HG02798 (cell line): Measurements from ENCODE around the gene SPHK2.
"Not testable (repeated sequence)": the region's sequence is repeated elsewhere in the genome, so short reads cannot be mapped to it uniquely, and the experiment has no call there.

Experiments used
- ATAC-seq: cut with Tn5 transposase; IDR thresholded peaks from one replicate; pipeline ENCODE4 v1.9.1; 2021; ENCODE audit warnings: mild to moderate bottlenecking; ENCODE audit not compliant: unreplicated experiment, poor library complexity

Gene SPHK2

GRCh38 chr19:48619692-48620585 is 633 bp downstream of the SPHK2 start:
- no peak for ATAC-seq

DNA sequence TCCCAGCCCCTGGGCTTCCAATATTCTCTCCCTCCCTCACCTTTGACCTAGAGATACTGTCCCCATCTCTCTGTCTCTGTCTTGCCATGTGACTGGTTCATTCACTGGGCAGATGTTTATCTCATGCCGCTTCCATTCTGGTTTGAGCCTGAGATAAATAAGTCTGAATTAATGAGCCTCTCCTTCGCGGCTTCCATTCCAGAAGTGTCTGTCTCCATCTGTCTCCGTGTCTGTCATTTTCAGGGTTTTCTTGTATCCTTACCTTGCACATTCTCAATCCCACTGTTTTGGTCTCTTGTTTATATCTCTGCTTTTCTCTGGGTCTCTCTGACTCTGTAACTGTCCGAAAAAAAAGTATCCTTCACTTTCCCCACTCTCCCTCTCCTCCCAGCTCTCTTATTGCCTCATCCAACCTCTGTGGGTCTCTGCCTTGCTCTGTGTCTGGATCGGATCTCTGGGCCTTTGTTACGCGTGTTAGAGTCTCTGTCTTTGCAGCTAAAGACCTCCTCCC is 4.3 kb downstream of the SPHK2 start:
- ATAC-seq = no peak

- peak; percentile 68 for ATAC-seq
Measured at GRCh38 chr19:48624067-48624594, 4.8 kb downstream of the SPHK2 start.

GRCh38 chr19:48624791-48625723 is 5.8 kb downstream of the SPHK2 start:
- ATAC-seq = no peak

DNA sequence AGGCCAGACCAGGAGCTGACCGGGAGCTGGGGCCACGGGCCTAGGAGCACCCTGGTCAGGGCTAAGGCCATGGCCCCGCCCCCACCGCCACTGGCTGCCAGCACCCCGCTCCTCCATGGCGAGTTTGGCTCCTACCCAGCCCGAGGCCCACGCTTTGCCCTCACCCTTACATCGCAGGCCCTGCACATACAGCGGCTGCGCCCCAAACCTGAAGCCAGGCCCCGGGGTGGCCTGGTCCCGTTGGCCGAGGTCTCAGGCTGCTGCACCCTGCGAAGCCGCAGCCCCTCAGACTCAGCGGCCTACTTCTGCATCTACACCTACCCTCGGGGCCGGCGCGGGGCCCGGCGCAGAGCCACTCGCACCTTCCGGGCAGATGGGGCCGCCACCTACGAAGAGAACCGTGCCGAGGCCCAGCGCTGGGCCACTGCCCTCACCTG is 6.6 kb downstream of the SPHK2 start:
- ATAC-seq = no peak

GRCh38 chr19:48627201-48627864 is 8.0 kb downstream of the SPHK2 start:
- no peak for ATAC-seq

GRCh38 chr19:48627865-48628314 is 8.6 kb downstream of the SPHK2 start:
- ATAC-seq = no peak

- ATAC-seq = no peak
Measured at GRCh38 chr19:48628486-48629296, 9.4 kb downstream of the SPHK2 start.

DNA sequence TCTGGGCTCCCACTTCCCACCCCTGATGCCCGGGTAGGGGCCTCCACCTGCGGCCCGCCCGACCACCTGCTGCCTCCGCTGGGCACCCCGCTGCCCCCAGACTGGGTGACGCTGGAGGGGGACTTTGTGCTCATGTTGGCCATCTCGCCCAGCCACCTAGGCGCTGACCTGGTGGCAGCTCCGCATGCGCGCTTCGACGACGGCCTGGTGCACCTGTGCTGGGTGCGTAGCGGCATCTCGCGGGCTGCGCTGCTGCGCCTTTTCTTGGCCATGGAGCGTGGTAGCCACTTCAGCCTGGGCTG is 9.9 kb downstream of the SPHK2 start:
- ATAC-seq = no peak

DNA sequence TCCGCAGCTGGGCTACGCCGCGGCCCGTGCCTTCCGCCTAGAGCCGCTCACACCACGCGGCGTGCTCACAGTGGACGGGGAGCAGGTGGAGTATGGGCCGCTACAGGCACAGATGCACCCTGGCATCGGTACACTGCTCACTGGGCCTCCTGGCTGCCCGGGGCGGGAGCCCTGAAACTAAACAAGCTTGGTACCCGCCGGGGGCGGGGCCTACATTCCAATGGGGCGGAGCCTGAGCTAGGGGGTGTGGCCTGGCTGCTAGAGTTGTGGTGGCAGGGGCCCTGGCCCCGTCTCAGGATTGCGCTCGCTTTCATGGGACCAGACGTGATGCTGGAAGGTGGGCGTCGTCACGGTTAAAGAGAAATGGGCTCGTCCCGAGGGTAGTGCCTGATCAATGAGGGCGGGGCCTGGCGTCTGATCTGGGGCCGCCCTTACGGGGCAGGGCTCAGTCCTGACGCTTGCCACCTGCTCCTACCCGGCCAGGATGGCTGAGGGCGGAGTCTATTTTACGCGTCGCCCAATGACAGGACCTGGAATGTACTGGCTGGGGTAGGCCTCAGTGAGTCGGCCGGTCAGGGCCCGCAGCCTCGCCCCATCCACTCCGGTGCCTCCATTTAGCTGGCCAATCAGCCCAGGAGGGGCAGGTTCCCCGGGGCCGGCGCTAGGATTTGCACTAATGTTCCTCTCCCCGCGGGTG is 10.4 kb downstream of the SPHK2 start:
- ATAC-seq = no peak

- no peak for ATAC-seq
Measured at GRCh38 chr19:48630296-48631063, 11.2 kb downstream of the SPHK2 start.

GRCh38 chr19:48631225-48631624 is 11.9 kb downstream of the SPHK2 start:
- ATAC-seq = no peak

DNA sequence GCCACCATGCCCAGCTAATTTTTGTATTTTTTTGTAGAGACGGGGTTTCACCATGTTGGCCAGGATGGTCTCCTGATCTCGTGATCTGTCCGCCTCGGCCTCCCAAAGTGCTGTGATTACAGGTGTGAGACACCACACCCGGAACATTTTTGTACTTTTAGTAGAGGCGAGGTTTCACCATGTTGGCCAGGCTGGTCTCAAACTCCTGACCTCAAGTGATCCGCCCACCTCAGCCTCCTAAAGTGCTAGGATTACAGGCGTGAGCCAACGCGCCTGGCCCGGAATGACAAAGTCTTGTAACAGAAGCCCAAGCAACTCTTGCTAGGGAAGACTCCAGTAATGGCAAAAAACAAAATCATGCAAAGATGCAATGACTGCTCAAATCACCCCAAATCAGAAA is 13.0 kb downstream of the SPHK2 start:
- not testable (repeated sequence) for ATAC-seq

DNA sequence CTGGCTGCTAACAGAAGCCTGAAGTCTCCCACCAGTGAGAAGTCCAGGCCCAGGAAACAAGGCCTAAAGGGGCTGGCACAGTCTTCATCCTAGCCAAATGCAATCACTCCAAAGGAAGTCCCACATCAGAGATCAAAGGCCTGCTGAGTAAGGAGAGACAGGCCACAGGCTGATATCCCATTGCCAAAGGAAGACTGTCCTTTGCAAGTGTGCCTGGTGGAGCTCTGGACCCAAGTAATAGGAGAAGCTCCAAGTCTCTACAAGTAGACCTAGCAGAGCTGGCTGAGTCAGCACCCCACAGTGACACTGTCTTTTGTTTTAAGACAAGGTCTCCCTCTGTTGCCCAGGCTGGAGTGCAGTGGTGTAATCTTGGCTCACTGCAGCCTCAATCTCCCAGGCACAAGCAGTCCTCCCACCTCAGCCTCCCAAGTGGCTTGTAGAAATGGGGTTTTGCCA is 13.4 kb downstream of the SPHK2 start:
- ATAC-seq = no peak

DNA sequence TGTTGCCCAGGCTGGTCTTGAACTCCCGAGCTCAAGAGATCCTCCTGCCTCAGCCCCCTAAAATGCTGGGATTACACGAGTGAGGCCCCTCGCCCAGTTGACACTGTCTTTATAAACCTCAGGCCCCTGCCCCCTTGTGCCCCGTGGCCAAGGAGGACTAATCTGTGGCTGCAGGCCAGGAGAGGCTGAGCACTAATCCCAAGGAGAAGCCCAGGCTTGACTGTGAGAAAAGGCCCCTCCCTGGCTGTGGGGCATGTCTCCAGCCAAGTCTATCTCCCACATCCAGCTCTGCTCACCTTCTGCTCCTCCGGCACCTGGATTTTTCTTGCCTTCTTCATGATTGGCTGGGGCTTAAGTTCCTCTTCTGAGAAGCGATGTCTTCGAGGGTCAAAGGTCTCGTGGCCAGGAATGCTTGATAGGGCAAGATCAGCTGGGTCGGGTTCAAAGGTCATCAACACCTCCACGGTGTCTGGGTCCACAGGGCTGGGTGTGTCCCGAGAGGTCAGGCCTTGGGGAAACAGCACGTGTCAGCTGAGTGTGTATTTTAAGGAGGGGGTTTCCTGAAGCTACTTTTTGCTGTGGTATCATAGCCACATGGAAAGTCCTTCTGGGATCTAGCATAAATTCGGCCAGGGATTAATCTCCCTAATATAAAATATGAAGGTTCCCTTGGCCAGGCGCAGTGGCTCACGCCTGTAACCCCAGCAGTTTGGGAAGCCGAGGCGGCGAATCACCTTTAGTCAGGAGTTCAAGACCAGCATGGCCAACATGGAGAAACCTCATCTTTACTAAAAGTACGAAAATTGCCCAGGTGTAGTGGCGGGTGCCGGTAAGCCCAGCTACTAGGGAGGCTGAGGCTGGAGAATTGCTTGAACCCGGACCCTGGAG is 14.1 kb downstream of the SPHK2 start:
- ATAC-seq = no peak

GRCh38 chr19:48634036-48634342 is 14.7 kb downstream of the SPHK2 start:
- ATAC-seq = no peak
